Measurements from ENCODE around the gene KLK7.

The KLK7 gene

DNA sequence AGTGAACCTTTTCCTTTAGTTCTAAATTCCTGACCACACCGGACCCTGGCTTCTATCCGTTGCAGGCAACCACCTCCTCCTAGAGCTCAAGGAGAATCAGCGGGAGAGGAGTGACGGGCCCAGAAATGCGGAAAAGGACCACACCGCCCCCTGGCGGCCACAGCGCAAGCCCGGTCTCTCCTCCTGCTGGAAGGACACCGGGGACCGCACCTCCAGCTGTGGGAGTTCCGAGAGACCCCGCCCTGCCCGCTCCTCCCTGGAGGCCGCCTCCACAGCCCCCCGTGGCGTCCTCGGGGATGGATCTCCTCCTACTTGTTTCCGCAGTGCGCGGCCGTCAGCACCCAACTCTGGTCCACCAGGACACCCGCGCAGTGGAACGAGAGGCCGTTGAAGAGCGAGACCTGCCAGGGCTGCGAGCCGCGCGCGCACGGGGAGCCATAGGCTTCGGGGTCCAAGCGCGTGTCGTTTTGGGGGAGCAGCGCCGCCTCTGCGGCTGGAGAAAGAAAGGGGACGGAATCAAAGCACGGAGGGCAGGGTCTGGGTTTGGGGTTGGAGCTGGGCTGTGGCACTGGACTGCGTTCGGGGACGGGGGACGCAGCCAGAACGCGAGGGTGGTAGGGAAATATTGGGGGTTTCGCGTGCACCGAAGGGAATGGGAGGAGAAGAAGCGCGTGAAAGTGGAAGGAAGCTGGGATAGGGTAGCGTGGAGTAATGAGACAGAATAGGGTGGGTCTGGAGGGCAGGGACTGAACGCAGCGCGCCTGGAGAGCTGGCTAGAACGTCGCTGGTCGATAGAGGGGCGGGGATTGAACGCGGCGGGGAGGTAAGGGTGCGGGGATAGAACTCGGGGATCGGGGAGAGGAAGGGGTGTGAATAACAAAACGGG lies 33.3 kb upstream of the KLK7 start:
- peak; percentile 1 to 94 (median 76) for DNase-seq
- intact Hi-C loops (cut with DNase I), result loop anchor here (5.0 kb wide), 1 partner anchor 85 kb away; no protein-coding TSS in a partner anchor

DNA sequence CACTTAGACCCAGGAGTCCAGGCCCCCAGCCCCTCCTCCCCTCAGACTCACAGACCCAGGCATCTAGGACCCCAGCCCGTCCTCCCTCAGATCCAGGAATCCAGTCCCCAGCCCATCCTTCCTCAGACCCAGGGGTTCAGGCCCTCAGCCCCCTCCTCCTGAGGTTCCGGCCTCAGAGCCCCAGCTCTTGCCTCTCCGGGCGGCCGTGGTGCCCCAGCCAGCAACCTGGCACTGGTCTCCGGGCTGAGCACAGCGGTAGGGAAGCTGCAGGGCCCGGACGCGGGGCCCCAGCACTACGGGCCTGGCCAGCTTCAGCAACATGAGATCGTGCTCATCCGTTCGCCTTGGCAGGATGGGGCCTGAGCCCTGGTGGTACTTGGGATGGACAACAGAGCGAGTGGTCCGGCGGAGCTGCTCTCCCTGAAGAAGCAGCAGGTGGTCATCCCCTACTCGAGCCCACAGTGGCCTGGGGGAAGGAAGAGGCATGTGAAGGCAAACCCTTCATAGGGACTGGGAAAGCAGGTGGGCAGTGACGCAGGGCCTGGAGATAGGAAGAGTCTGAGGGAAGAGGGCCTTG lies 32.1 kb upstream of the KLK7 start:
- intact Hi-C loops (cut with DNase I), result loop anchor here (5.0 kb wide), 1 partner anchor 83 kb away; no protein-coding TSS in a partner anchor

DNA sequence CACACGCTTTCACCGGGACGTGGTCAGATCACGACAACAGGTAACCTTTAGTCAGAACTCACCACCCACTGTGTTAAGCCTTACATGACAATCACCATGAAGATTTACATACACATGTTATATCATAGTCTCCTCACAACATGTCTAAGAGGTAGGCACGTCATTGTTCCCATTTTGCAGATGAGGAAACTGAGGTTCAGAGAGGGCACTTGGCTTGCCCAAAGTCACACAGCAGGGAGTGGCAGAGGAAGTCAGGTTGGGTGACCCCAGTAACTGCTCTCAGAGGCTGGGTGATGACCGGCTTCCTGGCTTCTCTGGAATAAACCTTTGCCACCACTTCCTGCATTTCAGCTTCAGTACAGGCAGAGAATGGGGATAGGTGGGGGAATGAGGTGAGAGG lies 30.5 kb upstream of the KLK7 start:
- intact Hi-C loops (cut with DNase I), result no loop called here
- no peak for DNase-seq

More for the DNA sequence above, 32.1 kb upstream of the KLK7 start:
- no peak for DNase-seq

DNA sequence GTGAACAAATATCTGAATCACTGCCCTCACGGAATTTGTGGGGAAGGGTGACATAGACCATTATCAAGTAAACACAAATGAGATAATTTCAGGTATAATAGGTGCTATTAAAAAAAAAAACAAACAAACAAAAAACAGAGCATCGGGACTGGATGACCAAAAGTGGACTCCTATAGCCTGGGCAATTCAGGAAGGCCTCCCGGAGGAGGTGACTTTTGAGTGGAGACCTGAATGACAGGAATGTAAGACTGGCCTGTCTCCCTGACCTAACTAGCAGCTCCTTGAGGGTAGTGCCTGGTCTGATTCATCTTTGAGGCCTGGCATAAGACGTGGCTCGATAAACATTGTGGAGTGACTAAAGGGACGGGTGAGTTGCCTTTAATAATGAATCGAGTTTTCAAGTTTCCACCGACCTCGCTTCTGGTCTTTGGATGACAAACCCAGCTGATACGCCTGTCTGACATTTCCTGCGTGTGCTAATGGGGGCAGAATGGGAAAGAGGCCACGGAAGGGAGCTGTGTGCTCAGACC lies 29.0 kb upstream of the KLK7 start:
- no peak for DNase-seq
- intact Hi-C loops (cut with DNase I), result no loop called here

DNA sequence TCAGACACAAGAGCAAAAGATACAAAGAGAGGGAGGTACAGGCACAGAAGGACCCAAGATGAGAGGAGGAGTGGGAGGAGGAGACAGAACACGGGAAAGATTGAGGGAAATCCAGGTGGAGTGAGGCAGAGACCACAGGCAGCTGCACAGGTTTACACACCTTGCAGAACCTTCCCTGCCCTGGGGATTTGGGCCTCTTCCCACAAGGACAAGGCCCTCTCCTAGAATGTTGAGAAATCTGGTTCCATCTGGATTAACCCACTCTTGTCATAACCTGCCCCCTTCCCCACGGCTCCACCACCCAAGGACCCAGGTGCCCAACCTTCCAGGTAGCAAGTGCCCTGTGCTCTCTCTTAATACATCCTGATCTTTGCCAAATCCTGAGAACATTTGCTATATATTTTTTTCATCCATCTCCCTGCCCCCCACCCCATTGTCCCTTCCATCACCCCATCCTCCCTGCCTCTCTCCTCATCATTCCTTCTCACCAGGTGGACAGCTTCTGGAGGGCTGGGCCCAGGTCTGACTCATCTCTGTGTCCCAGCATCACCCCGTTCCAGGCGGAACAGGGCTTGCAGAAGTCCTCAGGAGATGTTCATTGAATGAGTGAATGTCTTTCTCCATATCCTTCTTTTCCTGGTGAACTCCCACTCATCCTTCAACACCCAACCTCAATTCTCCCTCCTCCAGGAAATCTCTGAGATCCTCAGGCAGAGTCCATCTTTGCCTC lies 26.5 kb upstream of the KLK7 start:
- intact Hi-C loops (cut with DNase I), result no loop called here
- no peak for DNase-seq

DNA sequence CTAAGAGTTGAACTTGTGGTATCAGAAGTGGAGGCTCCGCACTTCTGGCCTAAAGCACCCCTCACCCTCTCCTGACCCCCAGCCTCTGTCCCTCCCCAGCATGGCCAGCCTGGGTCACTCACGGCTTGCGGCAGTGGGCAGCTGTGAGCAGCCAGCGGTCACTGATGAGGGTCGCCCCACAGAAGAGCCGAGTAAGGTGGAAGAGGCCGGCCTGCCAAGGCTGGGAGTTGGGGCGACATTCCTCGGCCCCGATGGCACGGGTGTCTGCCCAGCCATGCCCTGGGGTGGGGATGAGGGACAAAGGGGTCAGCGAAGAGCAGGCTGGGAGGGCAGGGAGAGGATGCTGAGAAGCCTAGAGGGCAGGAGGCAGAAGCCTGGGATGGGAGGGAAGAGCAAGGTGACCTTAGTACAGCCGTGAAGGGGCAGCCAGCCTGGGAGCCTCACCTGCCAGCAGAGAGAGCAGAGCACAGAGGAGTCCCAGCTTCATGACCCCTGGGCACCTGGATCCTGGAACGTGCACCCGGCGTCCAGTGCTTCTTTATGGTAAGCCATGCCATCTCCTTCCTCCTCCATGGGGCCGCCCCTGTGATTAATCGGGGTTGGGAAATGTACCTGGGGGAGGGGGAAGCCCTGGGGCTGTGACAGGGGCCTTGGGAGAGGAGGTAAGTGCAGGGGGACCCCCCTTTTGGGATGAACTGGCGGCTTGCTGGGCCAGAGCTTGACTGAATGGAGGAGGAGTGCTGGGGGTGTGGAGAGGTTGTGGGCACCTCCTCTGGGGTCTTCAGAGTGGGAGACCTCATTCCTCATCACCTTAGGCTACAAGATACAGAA lies 25.6 kb upstream of the KLK7 start:
- intact Hi-C loops (cut with DNase I), result no loop called here
- no peak for DNase-seq

DNA sequence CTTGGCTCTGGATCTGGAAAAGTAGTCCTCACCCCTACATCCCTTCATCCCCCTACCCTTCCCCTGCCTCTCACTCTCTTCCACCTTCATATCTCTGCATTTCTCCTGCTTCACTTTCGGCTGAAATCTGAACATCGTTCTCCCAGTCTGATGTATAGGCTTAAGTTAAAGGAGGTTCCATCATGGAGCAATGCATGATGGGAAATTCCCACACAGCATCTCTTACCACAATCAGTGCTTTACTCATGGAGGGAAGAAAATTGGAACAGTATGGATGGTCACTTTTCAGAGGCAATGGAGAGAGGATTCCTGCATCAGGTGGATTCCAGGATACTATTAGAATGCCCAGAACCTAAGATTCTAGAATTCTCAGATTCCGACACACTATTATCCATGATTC lies 23.8 kb upstream of the KLK7 start:
- intact Hi-C loops (cut with DNase I), result no loop called here
- DNase-seq, result no peak

DNA sequence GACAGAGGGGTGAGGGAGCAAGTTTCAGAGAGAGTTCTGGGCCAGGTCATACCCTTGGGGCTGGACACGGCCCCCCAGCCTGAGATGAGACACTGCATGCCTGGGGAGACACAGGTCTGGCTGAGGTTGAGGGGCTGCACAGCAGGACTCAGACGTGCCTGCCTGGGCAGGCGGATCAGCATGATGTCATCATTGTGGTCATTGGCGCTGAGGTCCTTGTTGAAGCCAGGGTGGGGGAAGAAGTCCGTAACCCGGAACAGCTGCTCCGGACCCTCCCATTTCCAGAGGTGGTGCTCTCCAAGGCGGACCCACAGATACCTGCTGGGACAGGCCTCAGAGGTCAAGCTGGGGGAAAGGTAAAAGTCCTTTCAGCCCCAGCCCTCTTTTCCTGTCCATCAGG lies 22.7 kb upstream of the KLK7 start:
- intact Hi-C loops (cut with DNase I), result no loop called here
- no peak for DNase-seq

DNA sequence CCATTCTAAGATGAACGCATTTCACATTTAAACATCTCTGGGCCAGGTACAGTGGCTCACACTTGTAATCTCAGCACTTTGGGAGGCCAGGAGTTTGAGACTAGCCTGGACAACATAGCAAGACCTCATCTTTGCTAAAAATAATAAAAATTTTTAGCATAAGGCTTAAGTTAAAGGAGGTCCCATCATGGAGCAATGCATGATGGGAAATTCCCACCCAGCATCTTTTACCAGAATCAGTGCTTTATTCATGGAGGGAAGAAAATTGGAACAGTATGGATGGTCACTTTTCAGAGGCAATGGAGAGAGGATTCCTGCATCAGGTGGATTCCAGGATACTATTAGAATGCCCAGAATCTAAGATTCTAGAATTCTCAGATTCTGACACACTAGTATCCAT lies 21.5 kb upstream of the KLK7 start:
- intact Hi-C loops (cut with DNase I), result no loop called here
- DNase-seq, result no peak

DNA sequence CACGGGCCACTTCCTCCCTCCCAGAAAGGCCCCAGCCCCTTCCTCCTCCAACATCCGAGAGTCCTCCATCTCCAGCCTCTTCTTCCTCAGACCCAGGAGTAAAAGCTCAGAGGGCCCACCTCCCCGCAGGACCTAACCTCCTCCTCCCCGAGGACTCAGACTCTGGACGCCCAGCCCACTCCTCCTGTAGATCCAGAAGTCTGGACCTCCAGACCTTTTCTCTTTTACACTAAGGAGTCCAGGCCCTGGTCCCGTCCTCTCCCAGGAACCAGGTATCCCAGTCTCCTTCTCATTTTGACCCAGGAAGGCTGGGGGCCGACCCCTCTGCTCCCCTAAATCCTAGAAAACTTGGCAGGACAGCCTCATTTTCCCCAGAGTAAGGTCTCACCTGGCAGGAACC lies 19.6 kb upstream of the KLK7 start:
- intact Hi-C loops (cut with DNase I), result no loop called here
- no peak for DNase-seq

DNA sequence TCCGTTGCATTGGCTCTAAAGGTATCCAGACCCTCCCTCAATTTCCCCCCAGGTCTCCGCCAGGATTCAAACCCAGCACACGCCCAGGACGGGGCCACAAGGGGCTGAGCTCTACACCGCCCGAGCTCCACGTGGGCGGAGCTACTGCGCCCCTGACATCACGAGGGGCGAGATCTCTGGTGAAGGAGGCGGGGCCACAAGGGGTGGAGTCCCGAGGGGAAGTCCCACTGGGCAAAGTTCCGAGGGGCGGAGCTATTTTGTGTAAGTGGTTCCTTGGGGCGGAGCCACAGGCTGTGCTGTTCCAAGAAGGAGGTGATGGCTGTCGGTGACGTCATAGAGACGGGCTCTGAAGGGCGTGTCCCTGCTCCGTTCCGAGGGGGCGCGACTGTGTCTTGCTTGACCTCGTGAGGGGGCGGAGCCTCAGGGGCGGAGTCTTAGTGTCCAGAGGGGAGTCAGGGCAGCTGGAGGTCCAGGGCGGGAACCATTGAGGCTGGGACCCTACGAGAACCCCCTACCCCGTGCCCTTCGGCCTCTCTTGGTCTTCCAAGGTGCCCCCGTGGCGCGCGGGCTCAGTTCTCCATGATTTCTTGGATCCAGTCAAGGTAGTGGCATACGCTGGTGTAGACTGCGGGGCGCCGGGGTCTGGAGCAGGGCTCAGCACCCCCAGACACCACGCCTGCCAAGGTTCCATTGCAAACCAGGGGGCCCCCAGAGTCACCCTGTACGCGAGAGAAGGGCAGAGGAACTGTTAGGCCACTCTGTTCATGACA lies 19.0 kb upstream of the KLK7 start:
- DNase-seq, result peak in 1 of 42 donors; percentile 5
- intact Hi-C loops (cut with DNase I), result no loop called here

DNA sequence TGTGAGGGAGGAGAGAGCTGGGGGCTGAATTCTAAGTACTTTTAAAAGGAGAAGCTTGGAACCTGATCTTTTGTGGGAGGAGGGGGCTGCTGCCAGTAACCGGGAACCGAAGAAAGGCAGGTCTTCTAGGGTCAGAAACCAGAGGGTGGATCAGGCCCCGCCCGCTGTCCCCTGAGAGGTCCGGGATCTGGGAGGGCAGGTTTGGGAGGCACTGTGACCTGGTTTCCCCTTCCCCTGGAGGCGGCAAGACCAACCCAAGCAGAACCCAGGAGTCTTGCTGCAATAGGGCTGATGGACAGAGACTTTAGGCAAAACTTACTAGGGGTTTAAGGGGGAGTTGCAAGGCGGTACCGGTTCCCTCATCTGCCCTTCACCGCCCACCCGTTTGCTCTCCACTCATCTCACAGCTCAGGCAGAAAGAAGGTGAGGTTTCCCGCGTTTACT lies 18.4 kb upstream of the KLK7 start:
- DNase-seq, result no peak
- intact Hi-C loops (cut with DNase I), result no loop called here

DNA sequence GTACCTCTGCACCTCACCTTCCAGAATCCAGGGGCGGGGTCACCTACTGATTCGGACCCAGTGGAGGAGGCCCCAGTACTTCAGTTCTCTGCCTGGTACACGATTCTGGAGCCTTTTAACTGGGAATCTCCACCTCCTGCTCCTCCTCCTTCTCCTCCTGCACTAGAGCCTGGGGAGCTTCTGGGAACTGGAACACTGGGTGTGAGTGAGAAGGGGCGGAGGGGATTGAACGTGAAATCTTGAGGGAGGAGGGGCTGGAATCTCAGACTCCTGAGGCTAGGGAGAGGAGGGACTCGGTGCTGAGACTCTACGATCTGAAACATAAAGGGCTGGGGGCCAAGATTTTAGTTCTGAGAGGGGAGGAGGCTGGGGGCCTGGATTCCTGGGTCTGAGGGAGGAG lies 17.8 kb upstream of the KLK7 start, which contains the start of gene KLK8:
TSS of gene KLK8 (minus strand) at position 90 of the 400 bp plus-strand sequence. CDS start 437 bp downstream, outside the sequence.
- no peak for DNase-seq
- intact Hi-C loops (cut with DNase I), result no loop called here

DNA sequence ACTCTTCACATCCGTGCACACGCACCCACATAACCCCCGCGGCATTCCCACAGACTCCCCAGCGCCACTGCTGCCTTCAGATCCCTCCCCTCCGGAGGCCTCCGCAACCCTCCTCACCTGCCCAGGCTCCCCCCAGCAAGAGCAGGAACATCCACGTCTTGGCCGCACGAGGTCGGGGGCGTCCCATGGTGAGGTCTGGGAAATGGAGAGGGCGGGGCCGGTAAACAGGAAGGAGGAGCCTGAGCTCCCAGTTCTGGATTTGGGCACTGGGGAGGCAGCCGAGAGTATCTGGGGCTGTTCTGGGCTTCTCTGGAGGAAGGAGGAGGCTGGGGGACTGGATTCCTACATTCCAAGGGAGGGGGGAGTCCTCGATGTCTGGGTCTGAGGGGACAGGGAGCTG lies 17.3 kb upstream of the KLK7 start:
- intact Hi-C loops (cut with DNase I), result no loop called here
- DNase-seq, result no peak

DNA sequence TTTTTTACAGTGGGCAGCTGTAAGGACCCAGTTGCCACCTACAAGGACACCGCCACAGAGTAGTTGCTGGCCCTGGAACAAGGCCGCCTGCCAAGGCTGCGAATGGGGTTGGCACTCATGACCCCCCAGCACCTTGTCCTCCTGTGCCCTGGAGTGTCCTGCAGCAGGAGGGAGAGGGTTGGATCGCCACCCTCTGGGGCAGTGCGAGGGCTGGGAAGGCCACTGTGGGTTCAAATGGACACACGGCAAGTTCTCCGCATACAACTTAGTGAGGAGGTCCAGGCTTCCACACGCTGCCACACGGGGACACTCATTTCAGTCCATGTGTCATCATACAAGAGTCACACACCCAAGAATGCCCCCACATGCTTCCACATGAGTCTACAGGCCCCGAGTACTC lies 16.7 kb upstream of the KLK7 start:
- no peak for DNase-seq
- intact Hi-C loops (cut with DNase I), result no loop called here

DNA sequence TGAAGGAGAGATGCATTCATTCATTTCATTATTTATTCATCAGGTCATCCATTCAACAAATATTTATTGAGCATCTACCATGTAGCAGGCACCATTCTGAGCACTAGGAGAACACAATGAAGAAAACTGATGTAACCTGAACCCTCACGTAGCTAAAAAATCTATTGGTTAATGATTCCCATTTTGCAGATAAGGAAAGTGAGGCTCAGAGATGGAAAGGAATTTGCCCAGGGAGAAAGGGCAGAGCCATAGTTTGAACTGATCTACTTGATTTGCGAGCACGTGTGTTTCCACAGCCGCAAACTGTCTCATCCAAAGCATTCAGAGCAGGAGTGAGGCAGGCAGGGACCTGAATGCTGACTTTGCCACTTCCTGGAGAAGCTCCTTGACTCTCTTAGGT lies 15.0 kb upstream of the KLK7 start:
- intact Hi-C loops (cut with DNase I), result no loop called here
- no peak for DNase-seq

DNA sequence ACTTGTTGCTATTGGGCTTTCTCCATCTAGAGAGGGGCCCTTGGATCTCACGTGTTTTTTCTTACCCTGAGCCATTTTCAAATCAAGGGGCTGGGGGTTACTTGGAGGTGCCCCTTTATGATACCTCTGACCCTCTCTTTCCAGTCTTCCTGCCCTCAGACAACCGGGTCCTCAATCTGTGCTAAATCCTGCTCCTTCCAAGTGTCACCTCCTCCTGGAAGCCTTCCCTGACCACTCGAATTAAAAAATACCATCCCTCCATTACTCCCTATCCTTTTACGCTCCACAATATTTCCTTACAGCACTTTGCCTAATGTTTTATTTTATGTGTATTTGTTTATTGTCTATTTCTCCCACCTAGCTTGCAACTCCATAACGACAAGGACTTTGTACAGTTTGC lies 14.3 kb upstream of the KLK7 start:
- intact Hi-C loops (cut with DNase I), result no loop called here
- no peak for DNase-seq

DNA sequence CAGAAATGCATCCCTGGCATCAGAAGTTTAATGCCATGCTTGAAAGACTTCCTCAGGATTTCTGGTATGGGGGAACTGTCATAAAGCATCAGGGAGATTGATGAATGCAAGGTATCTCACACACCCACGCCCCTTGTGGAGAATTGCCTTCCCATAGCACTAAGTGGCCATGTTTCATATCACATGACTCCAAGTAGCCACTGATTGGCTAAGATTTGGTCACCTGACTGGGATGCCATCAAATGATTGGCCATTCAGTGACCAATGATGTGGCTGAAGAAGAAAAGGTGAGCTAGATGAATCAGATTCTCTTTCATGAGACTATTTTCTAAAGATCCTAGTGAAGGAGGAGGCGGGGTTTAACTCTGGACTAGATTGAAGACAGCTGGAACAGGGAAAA lies 10.4 kb upstream of the KLK7 start:
- intact Hi-C loops (cut with DNase I), result no loop called here
- no peak for DNase-seq

Data from head of caudate nucleus (tissue), 42 donors.